Measurements from ENCODE around the gene TLL1.

TLL1 gene

DNA sequence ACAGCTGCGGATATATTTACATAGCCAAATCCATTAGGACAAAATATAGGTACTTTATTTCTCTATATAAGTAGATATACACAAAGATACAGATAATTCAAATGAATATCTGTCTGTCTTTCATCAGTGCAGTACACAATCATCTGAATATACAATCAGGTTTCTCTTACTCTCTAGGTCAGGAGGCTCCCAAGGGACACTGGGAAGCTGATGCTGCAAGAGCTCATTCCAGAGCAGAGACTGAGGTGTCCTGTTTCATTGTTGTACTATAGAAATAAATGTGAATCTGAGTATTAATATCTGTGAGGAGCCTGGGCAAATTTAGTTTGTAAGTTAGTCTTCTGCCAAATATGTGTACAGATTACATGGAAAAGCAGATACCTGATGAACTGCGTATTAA lies 4.2 kb downstream of the TLL1 start:
- Histone ChIP-seq H3K27ac (ENCODE audit: low read length) (no peak overlapping the region), H3K36me3 (ENCODE audit: insufficient read depth, low read length) (no peaks in the 10 kb centered on the region), H3K9me3 (ENCODE audit: insufficient read depth, low read length, severe bottlenecking) (no peaks in the 10 kb centered on the region), H3K9ac (ENCODE audit: low read depth, low read length) (no peak overlapping the region), H3K4me1 (ENCODE audit: insufficient read depth, low read length) (no peaks in the 10 kb centered on the region), H3K4me2 (ENCODE audit: insufficient read depth, low read length) (no peak overlapping the region), H2AFZ (ENCODE audit: low read depth, low read length) (no peak overlapping the region), H4K20me1 (ENCODE audit: insufficient read depth, low read length) (no peaks in the 10 kb centered on the region), H3K79me2 (ENCODE audit: insufficient read depth, low read length) (no peaks in the 10 kb centered on the region), H3K4me3 (ENCODE audit: low read depth in 1 of 2, low read length in 2 of 2) (no peak overlapping the region), H3K27me3 (ENCODE audit: insufficient read depth, low read length, poor library complexity) (no peaks in the 10 kb centered on the region)
- no peak for DNase-seq
- TF ChIP-seq, protein P1, sequence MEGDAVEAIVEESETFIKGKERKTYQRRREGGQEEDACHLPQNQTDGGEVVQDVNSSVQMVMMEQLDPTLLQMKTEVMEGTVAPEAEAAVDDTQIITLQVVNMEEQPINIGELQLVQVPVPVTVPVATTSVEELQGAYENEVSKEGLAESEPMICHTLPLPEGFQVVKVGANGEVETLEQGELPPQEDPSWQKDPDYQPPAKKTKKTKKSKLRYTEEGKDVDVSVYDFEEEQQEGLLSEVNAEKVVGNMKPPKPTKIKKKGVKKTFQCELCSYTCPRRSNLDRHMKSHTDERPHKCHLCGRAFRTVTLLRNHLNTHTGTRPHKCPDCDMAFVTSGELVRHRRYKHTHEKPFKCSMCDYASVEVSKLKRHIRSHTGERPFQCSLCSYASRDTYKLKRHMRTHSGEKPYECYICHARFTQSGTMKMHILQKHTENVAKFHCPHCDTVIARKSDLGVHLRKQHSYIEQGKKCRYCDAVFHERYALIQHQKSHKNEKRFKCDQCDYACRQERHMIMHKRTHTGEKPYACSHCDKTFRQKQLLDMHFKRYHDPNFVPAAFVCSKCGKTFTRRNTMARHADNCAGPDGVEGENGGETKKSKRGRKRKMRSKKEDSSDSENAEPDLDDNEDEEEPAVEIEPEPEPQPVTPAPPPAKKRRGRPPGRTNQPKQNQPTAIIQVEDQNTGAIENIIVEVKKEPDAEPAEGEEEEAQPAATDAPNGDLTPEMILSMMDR (IDR thresholded peaks at IDR 0.05; ENCODE audit: borderline replicate concordance, extremely low read depth, low read length, poor library complexity, severe bottlenecking), result no peak
- no peak for ATAC-seq (ENCODE audit: insufficient read depth, low read depth)

DNA sequence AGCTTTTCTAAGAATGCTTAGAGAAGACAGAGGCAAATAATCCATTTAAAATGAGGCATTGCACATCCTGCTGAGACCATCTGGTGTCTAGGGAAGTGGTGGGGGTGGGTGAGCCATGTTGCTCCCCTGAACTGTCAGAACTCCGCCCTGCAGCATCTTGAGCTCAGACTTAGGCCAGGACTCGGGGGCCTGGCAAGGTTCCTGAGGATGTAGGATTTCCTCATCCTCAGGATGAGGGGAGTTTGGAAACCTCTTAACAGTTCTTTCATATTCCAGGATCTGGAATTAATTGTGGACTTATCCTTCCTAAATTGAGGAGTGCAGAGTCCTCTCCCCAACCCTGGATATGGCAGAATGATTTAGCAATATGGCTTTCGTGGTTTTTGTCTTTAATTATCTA lies 6.6 kb downstream of the TLL1 start:
- Histone ChIP-seq H3K9me3 (ENCODE audit: insufficient read depth, low read length, severe bottlenecking) (no peaks in the 10 kb centered on the region), H3K9ac (ENCODE audit: low read depth, low read length) (no peak overlapping the region), H3K27ac (ENCODE audit: low read length) (no peak overlapping the region), H3K4me2 (ENCODE audit: insufficient read depth, low read length) (no peak overlapping the region), H4K20me1 (ENCODE audit: insufficient read depth, low read length) (no peaks in the 10 kb centered on the region), H3K4me3 (ENCODE audit: low read depth in 1 of 2, low read length in 2 of 2) (no peak overlapping the region), H3K27me3 (ENCODE audit: insufficient read depth, low read length, poor library complexity) (no peaks in the 10 kb centered on the region), H2AFZ (ENCODE audit: low read depth, low read length) (no peak overlapping the region), H3K79me2 (ENCODE audit: insufficient read depth, low read length) (no peaks in the 10 kb centered on the region), H3K36me3 (ENCODE audit: insufficient read depth, low read length) (no peaks in the 10 kb centered on the region), H3K4me1 (ENCODE audit: insufficient read depth, low read length) (no peaks in the 10 kb centered on the region)
- DNase-seq (no peak), ATAC-seq (ENCODE audit: insufficient read depth, low read depth) (no peak)
- TF ChIP-seq, protein P1 (IDR thresholded peaks at IDR 0.05; ENCODE audit: borderline replicate concordance, extremely low read depth, low read length, poor library complexity, severe bottlenecking), result no peak
- no peak for TF ChIP-seq EZH2 (IDR thresholded peaks at IDR 0.05; ENCODE audit: borderline replicate concordance, low read depth, low read length, severe bottlenecking)

DNA sequence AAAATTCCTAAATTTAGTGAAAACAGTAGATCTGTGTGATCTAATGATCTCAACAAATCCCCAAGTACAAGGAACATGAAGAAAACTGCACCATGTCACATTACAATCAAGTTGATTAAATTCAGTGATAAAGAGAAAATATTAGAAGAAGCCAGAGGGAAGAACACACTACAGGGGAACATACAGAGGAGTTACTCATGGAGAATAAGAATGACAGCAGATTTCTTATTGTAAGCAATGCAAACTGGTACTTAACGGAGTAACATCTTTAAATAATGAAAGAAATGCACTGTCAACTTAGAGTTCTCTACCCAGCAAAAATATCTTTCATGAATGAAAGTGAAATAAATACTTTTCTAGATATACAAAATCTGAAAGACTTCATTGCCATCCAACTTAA lies 21.1 kb downstream of the TLL1 start:
- no peak for DNase-seq
- TF ChIP-seq, protein P1 (IDR thresholded peaks at IDR 0.05; ENCODE audit: borderline replicate concordance, extremely low read depth, low read length, poor library complexity, severe bottlenecking), result no peak
- TF ChIP-seq EZH2 (IDR thresholded peaks at IDR 0.05; ENCODE audit: borderline replicate concordance, low read depth, low read length, severe bottlenecking), result no peak
- Histone ChIP-seq H4K20me1 (ENCODE audit: insufficient read depth, low read length) (no peaks in the 10 kb centered on the region), H3K4me1 (ENCODE audit: insufficient read depth, low read length) (no peaks in the 10 kb centered on the region), H3K4me2 (ENCODE audit: insufficient read depth, low read length) (no peak overlapping the region), H3K4me3 (ENCODE audit: low read depth in 1 of 2, low read length in 2 of 2) (no peak overlapping the region), H3K79me2 (ENCODE audit: insufficient read depth, low read length) (no peaks in the 10 kb centered on the region), H2AFZ (ENCODE audit: low read depth, low read length) (no peak overlapping the region), H3K9ac (ENCODE audit: low read depth, low read length) (no peak overlapping the region), H3K27me3 (ENCODE audit: insufficient read depth, low read length, poor library complexity) (no peaks in the 10 kb centered on the region), H3K9me3 (ENCODE audit: insufficient read depth, low read length, severe bottlenecking) (no peaks in the 10 kb centered on the region), H3K27ac (ENCODE audit: low read length) (no peak overlapping the region), H3K36me3 (ENCODE audit: insufficient read depth, low read length) (no peaks in the 10 kb centered on the region)
- no peak for ATAC-seq (ENCODE audit: insufficient read depth, low read depth)

DNA sequence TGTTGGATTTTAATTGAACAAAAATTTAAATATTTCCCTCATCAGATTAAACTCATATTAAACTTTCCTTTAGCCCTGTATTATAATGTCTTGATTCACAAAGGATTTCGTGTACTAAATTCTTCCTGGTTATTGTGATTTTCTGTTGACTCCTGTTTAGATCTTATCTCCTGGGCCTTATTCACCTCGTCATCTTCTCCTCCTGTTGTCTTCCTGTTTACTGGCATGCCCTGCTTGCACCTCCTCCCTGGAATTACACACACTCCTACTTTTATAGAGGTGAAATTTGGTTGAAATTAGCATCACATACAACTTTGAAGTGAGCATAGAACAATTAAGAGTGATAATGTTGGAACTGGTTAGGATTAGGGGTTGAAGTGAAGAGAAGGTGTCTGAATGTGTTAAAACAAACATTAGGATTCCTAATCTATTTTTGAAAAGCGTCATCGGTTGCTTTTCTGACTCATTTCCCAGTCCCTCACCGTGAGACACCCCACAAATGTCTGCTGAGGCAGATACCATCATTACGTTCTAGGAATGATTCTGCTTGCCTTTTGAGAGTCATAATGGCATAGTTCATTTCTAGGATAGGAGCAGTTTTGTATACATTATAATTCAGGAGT lies 32.5 kb downstream of the TLL1 start:
- no peak overlapping the region for H3K4me2 ChIP-seq (ENCODE audit: insufficient read depth, low read length)
- no peaks in the 10 kb centered on the region for H3K27me3 ChIP-seq (ENCODE audit: insufficient read depth, low read length, poor library complexity)
- H3K9ac ChIP-seq (ENCODE audit: low read depth, low read length), result no peak overlapping the region
- no peak for DNase-seq
- no peaks in the 10 kb centered on the region for H4K20me1 ChIP-seq (ENCODE audit: insufficient read depth, low read length)
- no peak overlapping the region for H3K27ac ChIP-seq (ENCODE audit: low read length)
- H3K4me3 ChIP-seq (ENCODE audit: low read depth in 1 of 2, low read length in 2 of 2), result no peak overlapping the region
- no peak for ATAC-seq (ENCODE audit: insufficient read depth, low read depth)
- H3K36me3 ChIP-seq (ENCODE audit: insufficient read depth, low read length), result no peaks in the 10 kb centered on the region
- H3K4me1 ChIP-seq (ENCODE audit: insufficient read depth, low read length), result no peaks in the 10 kb centered on the region
- H3K79me2 ChIP-seq (ENCODE audit: insufficient read depth, low read length), result no peaks in the 10 kb centered on the region
- no peak for TF ChIP-seq EZH2 (IDR thresholded peaks at IDR 0.05; ENCODE audit: borderline replicate concordance, low read depth, low read length, severe bottlenecking)
- TF ChIP-seq, protein P1 (IDR thresholded peaks at IDR 0.05; ENCODE audit: borderline replicate concordance, extremely low read depth, low read length, poor library complexity, severe bottlenecking), result no peak
- H3K9me3 ChIP-seq (ENCODE audit: insufficient read depth, low read length, severe bottlenecking), result no peaks in the 10 kb centered on the region
- no peak overlapping the region for H2AFZ ChIP-seq (ENCODE audit: low read depth, low read length)
